ENCODE measurements around the gene TTLL11.
A peak's percentile ranks its signal among the peaks of the same experiment; 100 is the strongest.

TTLL11 gene

GRCh38 chr9:122109035-122109813 is 16.1 kb upstream of the TTLL11 start:
- DNase-seq (ENCODE audit: low read depth in 2 of 2): no peak

- no peak for DNase-seq (ENCODE audit: low read depth in 2 of 2)
Observed at GRCh38 chr9:122107291-122107805, 14.2 kb upstream of the TTLL11 start.

- DNase-seq (ENCODE audit: low read depth in 2 of 2): no peak
Observed at GRCh38 chr9:122106576-122106975, 13.5 kb upstream of the TTLL11 start.

GRCh38 chr9:122103985-122104384 is 10.9 kb upstream of the TTLL11 start:
- no peak for DNase-seq (ENCODE audit: low read depth in 2 of 2)

DNA sequence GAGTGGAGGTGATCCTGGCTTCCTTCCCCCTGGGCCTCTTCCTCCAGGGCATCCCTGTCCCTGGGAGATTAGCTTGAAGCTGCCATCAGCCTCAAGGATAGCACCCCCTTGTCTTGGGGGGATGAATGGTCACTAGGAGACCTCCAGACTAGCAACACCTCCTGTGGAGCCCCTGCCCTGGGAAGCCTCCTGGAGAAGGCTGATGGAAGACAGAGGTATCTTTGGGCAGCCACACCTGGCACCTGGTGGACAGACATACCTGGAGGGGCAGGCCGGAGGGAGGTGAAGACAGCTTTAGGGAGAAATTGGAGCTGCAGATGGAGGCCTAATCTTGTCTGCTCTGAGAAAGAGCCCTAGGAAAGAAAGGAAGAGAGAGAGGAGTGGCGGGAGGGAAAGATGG is 9.0 kb upstream of the TTLL11 start:
- DNase-seq (ENCODE audit: low read depth in 2 of 2): no peak

DNA sequence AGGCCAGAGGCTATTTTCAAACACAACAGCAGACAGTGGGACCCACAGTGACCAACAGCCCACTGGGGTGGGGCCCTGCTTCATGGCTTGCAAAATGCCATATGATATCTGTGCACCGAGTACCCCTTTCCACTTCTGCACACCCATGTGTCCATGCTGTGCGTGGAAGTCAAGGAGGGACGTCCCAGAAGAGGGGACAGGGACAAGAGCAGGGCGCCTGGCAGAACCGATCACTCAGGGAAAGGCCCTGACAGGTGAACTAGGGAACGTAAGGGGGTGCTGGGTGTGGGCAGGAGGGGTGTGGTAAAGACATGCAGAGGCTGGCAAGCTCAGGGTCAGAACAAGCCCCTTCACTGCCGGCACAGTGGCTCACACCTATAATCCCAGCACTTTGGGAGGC is 7.6 kb upstream of the TTLL11 start:
- DNase-seq (ENCODE audit: low read depth in 2 of 2): no peak

GRCh38 chr9:122099271-122099869 is 6.3 kb upstream of the TTLL11 start:
- peak; percentile 39 to 44 for DNase-seq (ENCODE audit: low read depth in 2 of 2)

GRCh38 chr9:122097679-122098315 is 4.7 kb upstream of the TTLL11 start:
- DNase-seq (ENCODE audit: low read depth in 2 of 2): no peak

DNA sequence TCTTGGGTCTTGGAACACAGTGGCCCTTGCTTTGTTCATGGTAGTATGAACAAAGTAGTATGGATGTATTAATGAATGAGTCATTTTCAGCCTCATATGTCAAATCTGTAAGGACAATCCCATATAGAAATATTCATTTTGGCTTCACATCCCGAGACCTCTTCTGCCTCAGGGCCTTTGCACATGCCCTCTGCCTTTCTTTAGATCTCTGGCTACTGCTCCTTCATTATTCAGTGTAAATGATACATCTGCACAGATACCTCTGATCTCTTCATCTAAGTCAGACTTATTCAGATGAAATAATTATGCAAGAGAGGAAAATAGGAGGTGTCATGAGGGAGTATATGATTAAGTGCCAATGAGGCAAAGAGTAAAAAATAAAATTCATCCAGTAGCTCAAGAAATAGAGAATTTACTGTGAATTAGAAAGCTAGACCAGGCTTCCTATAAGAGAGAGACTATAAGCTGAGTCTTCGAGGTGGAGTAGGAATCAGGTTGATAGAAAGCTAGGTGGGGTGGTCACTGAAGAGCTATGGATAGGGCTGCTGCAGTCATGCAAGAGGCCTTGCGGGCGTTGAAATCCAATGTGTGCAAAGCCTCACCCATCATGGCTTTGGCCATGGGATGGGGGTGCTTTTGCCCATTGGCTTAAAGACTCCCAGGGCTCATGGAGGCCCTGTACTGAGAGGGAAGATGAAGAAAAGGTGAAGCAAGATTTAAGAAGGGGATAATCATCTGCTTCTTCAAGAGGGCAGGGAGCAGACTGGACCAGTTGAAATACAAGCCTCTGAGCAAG is 3.7 kb upstream of the TTLL11 start:
- no peak for DNase-seq (ENCODE audit: low read depth in 2 of 2)

GRCh38 chr9:122095010-122095767 is 2.1 kb upstream of the TTLL11 start:
- peak; percentile 15 to 17 for DNase-seq (ENCODE audit: low read depth in 2 of 2)

DNA sequence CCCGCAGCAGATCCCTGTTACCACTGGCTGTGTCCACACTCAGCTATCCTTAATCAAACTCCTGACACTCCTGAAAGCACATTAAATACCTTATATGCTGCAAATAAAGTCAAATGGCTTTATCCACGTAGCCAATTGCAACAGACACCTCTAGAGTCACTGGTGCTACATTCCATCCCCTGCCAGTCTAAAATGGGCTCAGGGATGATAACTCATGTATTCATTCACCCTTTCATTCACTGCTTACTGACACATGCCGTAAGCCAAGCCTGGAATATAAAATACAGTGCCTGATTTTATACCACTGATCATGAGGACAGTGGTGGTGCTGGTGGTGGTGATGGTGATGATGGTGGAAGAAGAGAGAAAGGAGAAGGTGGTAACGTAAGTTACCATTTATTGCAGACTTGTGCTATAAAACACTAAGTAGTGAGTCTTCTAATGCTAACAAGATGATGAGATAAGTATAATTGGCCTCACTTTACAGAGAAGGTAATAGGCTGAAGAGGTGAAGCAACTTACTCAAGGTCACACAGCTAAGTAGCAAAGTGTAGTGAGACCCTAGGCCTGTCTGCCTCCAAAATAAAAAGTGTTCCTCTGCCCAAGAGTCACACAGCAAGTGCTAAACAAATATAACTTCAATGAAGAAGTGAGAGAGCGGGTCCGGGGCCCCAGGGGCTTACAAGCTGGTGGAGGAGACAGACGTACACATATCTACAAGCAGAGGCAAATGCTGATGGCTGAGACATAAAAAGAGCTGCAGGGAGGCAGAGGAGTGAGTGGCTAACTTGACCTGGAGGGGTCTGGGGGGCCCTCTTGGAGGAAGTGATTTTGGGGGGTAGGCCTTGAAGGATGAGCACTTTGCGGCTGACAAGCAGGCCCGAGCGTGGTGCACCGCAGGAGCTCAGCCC is 1.2 kb downstream of the TTLL11 start:
- no peak for DNase-seq (ENCODE audit: low read depth in 2 of 2)

DNA sequence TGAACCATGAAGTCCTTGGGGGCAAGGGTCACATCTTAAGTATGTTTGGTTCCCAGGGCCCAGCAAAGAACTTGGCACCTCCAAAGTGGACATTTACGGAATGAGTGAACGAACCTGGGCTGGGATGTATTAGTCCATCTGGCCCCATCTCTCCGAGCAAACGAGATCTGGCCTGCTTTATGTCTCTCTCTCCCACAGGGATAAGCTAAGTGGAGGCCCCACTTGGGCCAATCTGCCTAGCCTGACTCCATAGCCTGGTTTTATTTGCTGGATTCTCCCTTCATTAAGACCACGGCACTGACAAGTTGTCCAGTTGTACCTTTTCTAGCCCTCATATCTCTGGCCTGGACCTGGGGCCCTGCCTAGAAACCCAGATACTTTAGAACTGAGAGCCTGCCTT is 2.1 kb downstream of the TTLL11 start:
- DNase-seq (ENCODE audit: low read depth in 2 of 2): no peak

- no peak for DNase-seq (ENCODE audit: low read depth in 2 of 2)
Observed at GRCh38 chr9:122090287-122090883, 2.7 kb downstream of the TTLL11 start.

- DNase-seq (ENCODE audit: low read depth in 2 of 2): no peak
Observed at GRCh38 chr9:122088880-122089706, 4.0 kb downstream of the TTLL11 start.

DNA sequence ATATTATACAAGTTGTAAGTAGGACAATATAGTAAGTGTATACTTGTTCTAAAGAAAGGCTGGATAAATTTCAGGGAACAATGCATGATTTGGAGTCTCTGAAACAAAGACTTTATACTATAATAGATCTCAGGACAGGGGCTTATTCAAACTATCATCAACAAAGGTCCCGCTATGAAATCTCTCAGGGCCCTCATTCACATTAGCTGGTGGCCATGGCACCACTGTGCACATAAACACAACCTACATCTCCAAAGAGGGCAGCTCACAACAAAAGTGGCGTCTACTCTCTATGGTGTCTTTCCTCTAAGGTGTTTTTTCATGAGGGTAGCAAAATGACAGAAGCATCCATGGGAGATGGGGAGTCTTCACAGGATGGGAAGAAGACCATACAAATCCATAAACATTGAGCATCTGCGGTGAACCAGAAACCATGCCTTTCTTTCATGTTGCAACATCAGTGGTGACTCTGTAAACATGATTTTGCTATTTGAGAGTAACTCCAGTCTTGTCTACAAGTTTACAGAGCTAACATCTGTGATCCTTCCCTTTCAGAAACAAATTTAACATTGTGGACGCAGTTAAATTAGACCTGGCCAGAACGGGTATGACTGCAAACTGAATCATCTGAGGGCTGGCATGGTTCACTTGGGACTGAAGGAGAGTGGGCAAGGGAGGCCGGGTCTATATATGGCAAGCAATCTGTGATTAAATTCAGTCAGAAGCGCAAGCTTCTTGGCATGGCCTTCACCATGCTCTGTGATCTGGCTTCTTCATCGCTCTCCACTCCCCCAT is 5.5 kb downstream of the TTLL11 start:
- DNase-seq (ENCODE audit: low read depth in 2 of 2): no peak

GRCh38 chr9:122086873-122087272 is 6.2 kb downstream of the TTLL11 start:
- no peak for DNase-seq (ENCODE audit: low read depth in 2 of 2)

DNA sequence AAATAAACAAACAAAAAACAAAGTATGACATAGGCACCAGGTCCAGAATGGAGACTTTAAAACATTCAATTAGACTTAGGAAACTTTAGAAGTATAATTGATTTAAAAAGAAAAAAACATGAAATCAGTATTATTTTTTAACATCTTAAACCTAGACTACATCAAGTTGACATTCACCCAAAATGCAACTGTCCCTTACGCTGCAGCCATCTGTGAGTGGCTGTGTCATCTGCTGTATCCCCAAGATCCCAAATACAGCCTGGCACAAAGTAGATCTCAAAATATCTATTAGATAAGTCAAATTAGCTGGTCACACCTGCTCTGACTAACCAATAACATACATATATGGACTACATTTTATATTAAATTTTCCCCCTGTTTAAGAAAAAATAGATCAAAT is 7.8 kb downstream of the TTLL11 start:
- DNase-seq (ENCODE audit: low read depth in 2 of 2): no peak

DNA sequence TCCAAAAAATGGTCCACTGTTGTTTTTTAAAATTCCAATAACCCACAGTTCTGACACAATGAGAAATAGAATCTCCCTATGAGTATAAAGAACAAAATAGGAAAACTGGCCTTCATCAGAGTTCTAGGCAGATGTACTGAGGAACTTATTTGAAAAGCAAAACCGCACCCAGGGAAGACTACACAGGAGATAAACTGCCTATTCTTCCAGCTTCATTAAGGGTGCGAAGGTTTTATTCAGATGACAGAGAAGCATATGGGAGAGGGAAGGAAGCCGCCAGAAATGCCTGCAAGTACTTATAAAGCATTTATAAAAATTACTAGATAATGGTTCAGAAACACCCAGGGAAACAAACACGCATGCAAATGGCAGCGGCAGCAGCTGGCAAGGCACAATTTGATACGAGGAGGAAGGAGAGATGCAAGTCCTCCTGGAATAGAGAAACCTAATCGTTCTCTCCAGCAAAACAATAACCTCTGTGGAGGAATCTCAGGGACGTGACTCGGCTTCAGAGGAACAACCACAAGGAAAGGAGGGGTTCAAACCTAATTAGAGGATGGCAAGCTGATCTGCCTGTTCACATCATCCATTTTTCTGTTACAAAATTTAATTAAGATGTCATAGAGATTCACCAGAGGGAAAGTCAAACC is 9.0 kb downstream of the TTLL11 start:
- DNase-seq (ENCODE audit: low read depth in 2 of 2): no peak
